NCI-H128 (cell line): ENCODE results near the gene IGDCC3.

Experiments used
- DNase-seq: peaks from one replicate; lab custom pipeline; 2025; ENCODE audit not compliant: unreplicated experiment; lab: John Stamatoyannopoulos, UW

The IGDCC3 gene

GRCh38 chr15:65300924-65301441 lies 76.8 kb downstream of the IGDCC3 start:
- DNase-seq, result no peak

GRCh38 chr15:65298731-65299130 lies 79.1 kb downstream of the IGDCC3 start:
- DNase-seq, result no peak

DNA sequence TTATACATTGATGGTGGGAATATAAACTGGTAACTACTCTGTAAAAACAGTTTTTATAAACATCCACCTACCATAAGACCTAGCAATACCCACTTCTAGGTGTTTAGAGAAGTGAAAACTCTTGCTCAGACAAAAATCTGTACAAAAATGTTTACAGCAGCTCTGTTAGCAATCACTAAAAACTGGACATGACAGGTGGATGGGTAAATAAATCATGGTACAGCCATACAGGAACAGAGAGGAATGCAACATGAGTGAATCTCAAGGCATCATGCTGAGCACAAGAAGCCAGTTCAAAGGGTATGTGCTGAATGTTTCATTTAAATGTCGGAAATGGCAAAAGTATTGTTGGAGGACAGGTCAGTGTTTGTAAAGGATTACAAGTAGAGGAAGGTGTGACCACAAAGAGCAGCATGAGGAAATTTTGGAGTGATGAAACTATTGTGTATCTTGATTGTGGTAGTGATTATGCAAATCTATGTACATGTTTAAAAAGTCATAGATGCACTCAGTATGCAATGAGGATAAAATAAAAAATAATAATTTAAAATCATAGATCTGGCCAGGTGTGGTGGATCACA lies 84.8 kb downstream of the IGDCC3 start:
- no peak for DNase-seq

GRCh38 chr15:65290228-65290627 lies 87.6 kb downstream of the IGDCC3 start:
- no peak for DNase-seq

DNA sequence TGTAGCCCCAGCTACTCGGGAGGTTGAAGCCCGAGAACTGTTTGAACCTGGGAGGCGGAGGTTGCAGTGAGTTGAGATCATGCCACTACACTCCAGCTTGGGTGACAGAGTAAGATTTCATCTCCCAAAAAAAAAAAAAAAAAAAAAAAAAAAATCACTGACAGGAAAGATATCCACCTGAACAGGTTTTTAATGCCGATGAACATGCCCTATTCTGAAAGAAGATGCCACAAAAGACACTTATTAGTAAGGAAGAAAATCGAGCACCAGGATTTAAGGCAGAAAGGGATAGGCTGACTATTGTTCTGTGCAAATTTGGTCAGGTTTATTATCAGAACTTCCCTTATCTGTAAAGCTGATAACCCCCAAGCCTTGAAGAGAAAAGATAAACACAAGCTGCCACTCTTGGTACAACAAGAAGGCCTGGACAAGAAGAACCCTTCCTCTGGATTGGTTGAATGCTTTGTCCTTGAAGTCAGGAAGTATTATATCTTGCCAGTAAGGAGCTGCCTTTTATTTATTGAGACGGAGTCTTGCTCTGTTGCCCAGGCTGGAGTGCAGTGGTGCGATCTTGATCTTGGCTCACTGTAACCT lies 88.4 kb downstream of the IGDCC3 start:
- no peak for DNase-seq

DNA sequence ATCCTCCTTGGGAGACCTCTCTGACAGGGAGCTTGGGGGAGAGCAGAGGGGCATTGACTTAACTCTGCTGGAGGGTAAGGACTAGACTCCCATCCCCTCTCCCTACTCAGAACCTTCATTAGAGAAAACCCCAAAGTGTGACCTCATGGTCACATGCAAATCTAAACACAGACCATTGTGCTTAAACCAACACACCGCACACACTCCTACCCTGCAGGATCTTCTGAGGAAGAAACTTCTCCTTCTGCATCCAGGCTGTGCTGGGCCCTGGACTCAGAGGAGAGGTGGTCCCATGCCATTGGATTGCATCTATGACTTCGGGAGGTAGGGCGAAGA lies 90.3 kb downstream of the IGDCC3 start:
- DNase-seq, result no peak

DNA sequence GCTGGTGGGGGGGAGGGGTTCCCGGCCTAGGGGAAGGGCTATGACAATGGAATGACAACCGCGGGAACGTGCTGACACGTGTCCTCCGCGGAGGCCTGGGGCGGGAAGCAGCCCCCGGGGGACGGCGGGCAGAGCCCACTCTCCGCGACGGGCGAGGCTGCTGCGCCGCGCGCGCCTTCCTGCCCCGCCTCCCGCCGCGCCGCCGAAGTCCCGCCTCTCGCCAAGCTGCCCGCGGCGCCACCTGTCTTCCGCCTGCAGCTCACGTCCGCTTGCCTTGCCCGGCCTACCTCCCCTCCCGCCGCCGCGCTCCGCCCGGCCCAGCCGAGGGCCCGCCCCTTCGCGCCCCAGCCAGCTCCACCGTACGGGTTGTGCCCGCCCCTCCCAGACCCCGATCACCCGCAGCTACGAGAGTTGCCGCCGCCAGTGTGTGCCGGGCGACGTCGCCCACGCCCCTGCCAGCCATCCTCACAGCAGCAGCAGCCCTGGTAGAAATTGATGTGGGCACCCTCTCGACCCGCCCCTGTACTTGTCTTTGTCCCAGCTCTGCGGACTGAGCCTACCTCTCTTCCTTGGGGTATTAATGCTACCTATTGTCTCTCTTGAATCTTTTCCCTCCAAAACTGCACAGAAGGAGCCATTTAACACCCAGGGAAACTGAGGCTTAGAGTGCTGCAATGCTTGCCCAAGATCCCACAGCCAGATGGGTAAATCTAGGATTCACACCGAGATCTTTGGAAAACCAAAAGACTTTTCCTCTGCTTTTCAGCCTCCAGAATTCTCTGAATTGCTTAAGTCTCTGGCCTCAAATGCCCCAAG lies 90.9 kb downstream of the IGDCC3 start, which contains the start of gene PARP16:
PARP16 (minus strand) TSS at position 180 of the 816 bp plus-strand sequence. CDS start 457 bp downstream, outside the sequence.
- peak; percentile 78 for DNase-seq

GRCh38 chr15:65286069-65286703 lies 91.6 kb downstream of the IGDCC3 start:
- DNase-seq, result no peak

DNA sequence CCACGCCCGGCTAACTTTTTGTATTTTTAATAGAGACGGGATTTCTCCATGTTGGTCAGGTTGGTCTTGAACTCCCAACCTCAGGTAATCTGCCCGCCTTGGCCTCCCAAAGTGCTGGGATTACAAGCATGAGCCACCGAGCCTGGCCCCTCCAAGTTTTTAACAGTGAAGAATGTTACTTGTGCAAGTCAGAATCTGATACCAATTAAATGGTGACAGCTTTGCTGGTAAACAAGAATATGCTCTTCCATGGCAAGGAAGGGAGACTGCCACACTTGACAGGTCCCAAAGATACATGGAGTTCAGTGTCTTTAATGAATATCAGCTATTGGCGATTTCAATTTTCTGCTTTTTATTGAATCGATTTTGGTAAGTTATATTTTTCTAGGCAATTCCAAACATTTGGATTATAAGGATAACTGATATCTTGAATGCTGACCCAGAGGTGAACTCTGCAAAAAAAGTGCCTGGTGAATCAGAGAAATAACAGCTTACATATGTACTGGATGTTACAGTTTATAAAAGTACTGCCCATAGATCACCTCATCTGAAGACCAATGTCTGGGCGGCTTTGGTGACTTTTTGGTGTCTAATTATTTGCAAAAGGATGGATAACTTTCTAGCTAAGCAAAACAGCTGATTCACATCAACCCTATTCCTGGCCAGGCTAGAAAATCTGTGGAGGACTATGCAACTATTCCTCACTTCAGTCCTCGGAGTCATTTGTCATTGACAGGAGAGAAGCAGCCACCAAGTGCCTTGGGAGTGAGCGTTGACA lies 92.3 kb downstream of the IGDCC3 start:
- DNase-seq, result no peak

DNA sequence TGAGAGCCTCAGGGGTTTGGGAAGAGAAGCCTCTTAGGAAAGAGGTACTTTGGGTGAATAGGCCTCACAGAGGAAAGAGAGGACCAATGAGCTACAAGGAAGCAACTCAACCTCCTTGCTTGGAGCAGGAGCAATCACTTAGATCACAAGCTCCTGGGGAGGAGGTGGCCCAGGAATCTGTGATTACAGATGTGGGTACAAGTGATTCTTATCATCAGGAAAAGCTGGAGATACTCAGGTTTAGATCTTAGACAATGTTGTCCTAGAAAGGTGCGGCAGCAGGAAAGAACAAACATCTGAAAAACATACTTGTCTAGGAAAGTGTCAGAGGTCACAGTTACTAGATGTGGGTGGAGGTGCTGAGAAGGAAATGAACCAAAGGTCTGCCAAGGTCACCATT lies 99.3 kb downstream of the IGDCC3 start:
- no peak for DNase-seq
